ENCODE data around the gene TRIM25.

GRCh38 chr17:56890906-56891674, 22.8 kb downstream of the TRIM25 start:
- TF ChIP-seq CTCF (IDR thresholded peaks at IDR 0.05) (no peak), POLR2A (IDR thresholded peaks at IDR 0.05) (no peak)

Measured in vagina (tissue), 2 donors.